Endothelial cell of umbilical vein (primary cell): ENCODE results near the gene RAB36. TPM values are rescaled to one million over a fixed set of nuclear protein-coding genes. Genes with fewer than 3 reads are reported as not detected.

ENCODE experiments used
- BruUV-seq: library from RNA; stranded (reverse); fragments of 400-500 nt; replicated peaks from 2 replicates; lab custom pipeline; 2021; lab: Mats Ljungman, UMichigan
- CTCF ChIA-PET: fragments of 300-600, 350-600 bp; sonication (Branson Sonifier 250); formaldehyde crosslinking; loops from one replicate; lab custom pipeline; 2021; ENCODE audit warnings: antibody characterized with exemption, inconsistent platforms; lab: Charles Lee
- POLR2A ChIA-PET: fragments of 300-600, 350-600 bp; sonication (Branson Sonifier 250); formaldehyde crosslinking; loops from one replicate; lab custom pipeline; 2021; ENCODE audit warnings: antibody characterized with exemption, inconsistent platforms; lab: Charles Lee
- DNase-seq: peaks from one replicate; pipeline ENCODE4 v3.0.0-alpha.2; 2011; ENCODE audit warnings: low read depth, low spot score
- FAIRE-seq: peaks from 2 replicates; lab custom pipeline; 2011; peaks lifted over from hg19 to GRCh38; lab: Jason Lieb, UNC
- H2AFZ ChIP-seq: 2 replicates; pipeline ENCODE4 v1.6.0; 2012; ENCODE audit warnings: low read depth, low read length, control low read depth, inconsistent platforms
- H3K27ac ChIP-seq: 2 replicates; pipeline ENCODE4 v1.5.1; 2011; ENCODE audit warnings: low read depth, mild to moderate bottlenecking, control low read depth, low read length, moderate library complexity; ENCODE audit not compliant: insufficient read depth
- H3K27me3 ChIP-seq, 2 experiments: 2 replicates each; pipeline versions ENCODE4 v1.6.0 to v1.6.1; 2011; ENCODE audit warnings: low read length in 2 of 2, mixed read lengths in 1 of 2; ENCODE audit not compliant: control insufficient read depth in 2 of 2, insufficient read depth in 2 of 2
- H3K36me3 ChIP-seq, 2 experiments: 2 replicates in 1 of 2; 3 replicates in 1 of 2; pipeline ENCODE4 v1.5.1; 2011; ENCODE audit warnings: low read length in 2 of 2, mild to moderate bottlenecking in 1 of 2, moderate library complexity in 1 of 2; ENCODE audit not compliant: control insufficient read depth in 2 of 2, insufficient read depth in 2 of 2; ENCODE audit errors: extremely low read depth in 1 of 2
- H3K4me1 ChIP-seq: 3 replicates; pipeline ENCODE4 v1.5.1; 2011; ENCODE audit warnings: mild to moderate bottlenecking, low read length; ENCODE audit not compliant: control insufficient read depth, insufficient read depth; ENCODE audit errors: extremely low read depth
- H3K4me2 ChIP-seq: 2 replicates; pipeline ENCODE4 v1.6.1; 2011; ENCODE audit warnings: low read length, control low read depth, mixed read lengths; ENCODE audit not compliant: insufficient read depth
- H3K4me3 ChIP-seq, 3 experiments: fragments of 200-600 bp in 1 of 3; sonication (generic), shearing (Covaris generic) in 1 of 3; replicated peaks in 1 of 3; 2 replicates each; pipeline ENCODE4 v1.5.1; 2011 to 2016; ENCODE audit warnings: control low read depth in 3 of 3, low read length in 3 of 3, mild to moderate bottlenecking in 2 of 3, inconsistent platforms in 1 of 3, low read depth in 1 of 3, moderate library complexity in 1 of 3; ENCODE audit not compliant: insufficient read depth in 1 of 3
- H3K79me2 ChIP-seq: 2 replicates; pipeline ENCODE4 v1.6.0; 2012; ENCODE audit warnings: low read length, inconsistent platforms; ENCODE audit not compliant: control insufficient read depth, insufficient read depth
- H3K9ac ChIP-seq: replicated peaks from 2 replicates; pipeline ENCODE3; 2011; ENCODE audit warnings: low read length, control low read depth; ENCODE audit not compliant: insufficient read depth; ENCODE audit errors: extremely low read depth
- H3K9me1 ChIP-seq: replicated peaks from 3 replicates; pipeline ENCODE4 v1.6.0; 2011; ENCODE audit warnings: mild to moderate bottlenecking, low read length; ENCODE audit not compliant: control insufficient read depth, insufficient read depth; ENCODE audit errors: extremely low read depth
- H3K9me3 ChIP-seq: replicated peaks from 2 replicates; pipeline ENCODE4 v1.5.1; 2012; ENCODE audit warnings: low read length, inconsistent platforms; ENCODE audit not compliant: control insufficient read depth, insufficient read depth
- H4K20me1 ChIP-seq: replicated peaks from 2 replicates; pipeline ENCODE3; 2011; ENCODE audit warnings: mild to moderate bottlenecking, low read length; ENCODE audit not compliant: control insufficient read depth, insufficient read depth; ENCODE audit errors: extremely low read depth
- CTCF ChIP-seq, 2 donors: IDR thresholded peaks; 1 replicate in 1 of 2; 2 replicates in 1 of 2; pipeline ENCODE4 v1.5.1; 2011; ENCODE audit warnings: low read length in 2 of 2, mild to moderate bottlenecking in 2 of 2, moderate library complexity in 2 of 2, control low read depth in 1 of 2, inconsistent platforms in 1 of 2, low read depth in 1 of 2; ENCODE audit not compliant: insufficient read depth in 1 of 2; ENCODE audit errors: extremely low read depth in 1 of 2
- EZH2 ChIP-seq: IDR thresholded peaks from 2 replicates; pipeline ENCODE4 v1.6.1; 2012; ENCODE audit warnings: borderline replicate concordance, low read depth, mild to moderate bottlenecking, moderate library complexity, low read length, inconsistent platforms; ENCODE audit not compliant: severe bottlenecking
- FOS ChIP-seq: IDR thresholded peaks from 2 replicates; pipeline ENCODE4 v1.6.1; 2011; ENCODE audit warnings: mild to moderate bottlenecking, low read length, moderate library complexity, borderline replicate concordance; ENCODE audit not compliant: insufficient read depth
- GATA2 ChIP-seq: IDR thresholded peaks from 2 replicates; pipeline ENCODE4 v1.7.0; 2011; ENCODE audit warnings: low read depth, mild to moderate bottlenecking, moderate library complexity, mixed read lengths, low read length; ENCODE audit not compliant: insufficient read length, insufficient read depth
- JUN ChIP-seq: IDR thresholded peaks from 2 replicates; pipeline ENCODE4 v1.6.1; 2011; ENCODE audit warnings: borderline replicate concordance, low read depth; ENCODE audit not compliant: insufficient read length, insufficient read depth
- MAX ChIP-seq: IDR thresholded peaks from 2 replicates; pipeline ENCODE4 v1.6.1; 2011; ENCODE audit not compliant: insufficient read depth, insufficient read length
- MYC ChIP-seq: IDR thresholded peaks from one replicate; pipeline ENCODE4 v1.6.1; 2011; ENCODE audit warnings: mild to moderate bottlenecking, low read depth, low read length
- POLR2A ChIP-seq: IDR thresholded peaks from 2 replicates; pipeline ENCODE4 v1.6.1; 2012; ENCODE audit warnings: low read depth, mild to moderate bottlenecking, control low read depth, low read length
- POLR2AphosphoS5 ChIP-seq: IDR thresholded peaks from 2 replicates; pipeline ENCODE4 v1.6.1; 2012; ENCODE audit warnings: low read depth, mild to moderate bottlenecking, control low read depth, low read length, moderate library complexity; ENCODE audit not compliant: insufficient read depth
- dilution Hi-C: fragments of 300-500 bp; cut with MboI; formaldehyde crosslinking; loops from one replicate; pipeline ENCODE4 v1.15.0; 2019; ENCODE audit warnings: low sequenced_read_pairs; ENCODE audit not compliant: extremely low pct_ligation_motif_present
- intact Hi-C: fragments of 100-400 bp; cut with micrococcal nuclease; formaldehyde crosslinking; loops from one replicate; pipeline ENCODE4 v1.10.0; 2022
- polyA plus RNA-seq, 4 experiments: library from polyadenylated mRNA; depleted of rRNA in 3 of 4; stranded (reverse) in 3 of 4; unstranded in 1 of 4; fragments of >200 nt; gene quantifications; 2 replicates each; pipeline versions ENCODE4 v1.2.1 to v1.2.3, GENCODE V29; 2011 to 2012; ENCODE audit warnings: missing spikeins in 1 of 4
- total RNA-seq: library from RNA; stranded (reverse); gene quantifications from 2 replicates; pipeline ENCODE4 v1.2.3, GENCODE V29; 2021

The RAB36 gene
- total and polyA plus RNA-seq, 2 donors (not counting 3 experiments of a cell fraction or from before 2014, with no cell fraction given) = 2.7 to 3.1 TPM

- H3K27ac ChIP-seq = no peak overlapping the region
- DNase-seq = no peak
- no peak overlapping the region for H3K9ac ChIP-seq
- BruUV-seq = no TSS peak
- no peak overlapping the region for H3K4me2 ChIP-seq
- H2AFZ ChIP-seq = no peak overlapping the region
- POLR2A ChIA-PET = no interaction called here
- no peaks in the 10 kb centered on the region for H3K79me2 ChIP-seq
- H3K9me1 ChIP-seq = no peaks in the 10 kb centered on the region
- TF ChIP-seq POLR2A (no peak), POLR2AphosphoS5 (no peak), GATA2 (no peak), EZH2 (no peak), MAX (no peak), JUN (no peak), MYC (no peak), CTCF (IDR thresholded peaks at IDR 0.05; ENCODE audit: extremely low read depth in 1 of 2, insufficient read depth in 1 of 2, low read depth in 1 of 2, low read length in 2 of 2) (no peak), FOS (no peak)
- CTCF ChIA-PET = interaction anchor here (1.1 to 3.1 kb wide), 4 partner anchors 10 to 230 kb away, joined by 3 to 15 read pairs (median 8); partner anchors contain the start of gene RAB36
- no peaks in the 10 kb centered on the region for H4K20me1 ChIP-seq
- H3K36me3 ChIP-seq = no peaks in the 10 kb centered on the region
- H3K4me3 ChIP-seq = no peak overlapping the region
- dilution Hi-C loops (no loop called here), intact Hi-C loops (no loop called here)
- FAIRE-seq = no peak
- no peaks in the 10 kb centered on the region for H3K9me3 ChIP-seq
- H3K4me1 ChIP-seq = no peaks in the 10 kb centered on the region
- no peaks in the 10 kb centered on the region for H3K27me3 ChIP-seq
These were observed 10.6 kb downstream of the RAB36 start for GRCh38 chr22:23155831-23156230.
